GM12878 (cell line): Measurements from ENCODE around the gene PGAP6. TPM values are rescaled to one million over a fixed set of nuclear protein-coding genes. Genes with fewer than 3 reads are reported as not detected.

Experiments
- ATAC-seq: fragments of 200-7000 bp; cut with Tn5 transposase; 3 replicates; pipeline ENCODE4 v1.9.1; 2020; ENCODE audit warnings: mild to moderate bottlenecking, moderate library complexity
- BruUV-seq: library from RNA; stranded (reverse); fragments of 400-500 nt; replicated peaks from 2 replicates; lab custom pipeline; 2021; lab: Mats Ljungman, UMichigan
- CTCF ChIA-PET: fragments of 300-600 bp; sonication (Branson Sonifier 250); formaldehyde crosslinking; extraction: SDS; loops from one replicate; lab custom pipeline; 2021; ENCODE audit warnings: inconsistent platforms; lab: Yijun Ruan, JAX
- POLR2A ChIA-PET: fragments of 350-600 bp; formaldehyde crosslinking; extraction: SDS; loops from one replicate; lab custom pipeline; 2021; ENCODE audit warnings: inconsistent platforms; lab: Charles Lee
- RAD21 ChIA-PET: fragments of 300-600 bp; sonication (Branson Sonifier 250); formaldehyde crosslinking; loops from one replicate; lab custom pipeline; 2023; ENCODE audit warnings: antibody characterized with exemption; ENCODE audit not compliant: unreplicated experiment; lab: Charles Lee
- SMC1A ChIA-PET: fragments of 300-600 bp; sonication (Branson Sonifier 250); formaldehyde crosslinking; loops from one replicate; lab custom pipeline; 2023; ENCODE audit not compliant: unreplicated experiment, uncharacterized antibody; lab: Charles Lee
- DNase-seq: peaks from one replicate; pipeline ENCODE4 v3.0.0-alpha.2; 2011; ENCODE audit warnings: low read depth, low spot score
- FAIRE-seq: peaks from 3 replicates; lab custom pipeline; 2011; peaks lifted over from hg19 to GRCh38; lab: Jason Lieb, UNC
- H2AFZ ChIP-seq: 2 replicates; pipeline ENCODE4 v1.6.0; 2011; ENCODE audit warnings: low read depth, low read length, control low read depth; ENCODE audit not compliant: control insufficient read depth
- H3K27ac ChIP-seq: 2 replicates; pipeline ENCODE4 v1.5.1; 2011; ENCODE audit warnings: control low read depth; ENCODE audit not compliant: control insufficient read depth, insufficient read depth
- H3K27me3 ChIP-seq, 2 experiments: replicated peaks in 1 of 2; 2 replicates each; pipeline versions ENCODE4 v1.6.0 to v1.6.1; 2011; ENCODE audit warnings: low read length in 1 of 2; ENCODE audit not compliant: control insufficient read depth in 2 of 2, insufficient read depth in 2 of 2
- H3K36me3 ChIP-seq, 2 experiments: 2 replicates each; pipeline ENCODE4 v1.5.1; 2011; ENCODE audit warnings: low read length in 1 of 2; ENCODE audit not compliant: control insufficient read depth in 2 of 2, insufficient read depth in 2 of 2
- H3K4me1 ChIP-seq: 2 replicates; pipeline ENCODE4 v1.6.1; 2011; ENCODE audit warnings: mild to moderate bottlenecking, low read length, moderate library complexity, mixed read lengths; ENCODE audit not compliant: control insufficient read depth, insufficient read depth
- H3K4me2 ChIP-seq: 2 replicates; pipeline ENCODE4 v1.6.0; 2011; ENCODE audit warnings: control low read depth; ENCODE audit not compliant: control insufficient read depth, insufficient read depth
- H3K4me3 ChIP-seq: fragments of 200-600 bp; sonication (generic); 2 replicates; pipeline ENCODE4 v1.5.1; 2016
- H3K79me2 ChIP-seq: 2 replicates; pipeline ENCODE4 v1.6.0; 2011; ENCODE audit warnings: low read length; ENCODE audit not compliant: control insufficient read depth, insufficient read depth
- H3K9ac ChIP-seq: 2 replicates; pipeline ENCODE4 v1.8.0; 2011; ENCODE audit warnings: low read length, control low read depth, mixed read lengths; ENCODE audit not compliant: control insufficient read depth, insufficient read depth
- H3K9me3 ChIP-seq: replicated peaks from 3 replicates; pipeline ENCODE4 v1.5.1; 2011; ENCODE audit warnings: mild to moderate bottlenecking, low read length; ENCODE audit not compliant: control insufficient read depth, insufficient read depth
- H4K20me1 ChIP-seq: 2 replicates; pipeline ENCODE4 v1.6.0; 2011; ENCODE audit not compliant: control insufficient read depth, insufficient read depth
- BRCA1 ChIP-seq: IDR thresholded peaks from 2 replicates; pipeline ENCODE4 v1.6.1; 2011; ENCODE audit warnings: low read depth, low read length, improper control_type of control experiment
- CHD4 ChIP-seq: fragments of 200-600 bp; sonication (generic); IDR thresholded peaks from 2 replicates; pipeline ENCODE4 v1.6.1; 2016; ENCODE audit warnings: mild to moderate bottlenecking
- EGR1 ChIP-seq, 2 experiments: IDR thresholded peaks; 1 replicate in 1 of 2; 2 replicates in 1 of 2; pipeline ENCODE4 v1.6.1; 2011 to 2012; ENCODE audit warnings: low read depth in 2 of 2, low read length in 2 of 2, borderline replicate concordance in 1 of 2, mild to moderate bottlenecking in 1 of 2, moderate library complexity in 1 of 2
- FOXK2 ChIP-seq: fragments of 450-650 bp; IDR thresholded peaks from 2 replicates; pipeline ENCODE4 v1.6.1; 2017; ENCODE audit warnings: mild to moderate bottlenecking, moderate library complexity
- IRF3 ChIP-seq: fragments of 450-650 bp; IDR thresholded peaks from 2 replicates; pipeline ENCODE4 v1.6.1; 2014; ENCODE audit warnings: mild to moderate bottlenecking
- MEF2A ChIP-seq: IDR thresholded peaks from 2 replicates; pipeline ENCODE4 v1.6.1; 2011; ENCODE audit warnings: low read depth, mild to moderate bottlenecking, low read length, moderate library complexity; ENCODE audit not compliant: insufficient read depth
- PRDM15 ChIP-seq: fragments of 450-650 bp; formaldehyde crosslinking; IDR thresholded peaks from 2 replicates; pipeline ENCODE4 v1.4.0; 2020; ENCODE audit warnings: mild to moderate bottlenecking, moderate library complexity
- SKIL ChIP-seq: fragments of 450-650 bp; IDR thresholded peaks from 2 replicates; pipeline ENCODE4 v1.6.1; 2017; ENCODE audit warnings: mild to moderate bottlenecking, low read depth, inconsistent platforms; ENCODE audit not compliant: poor library complexity, severe bottlenecking
- SUPT20H ChIP-seq: IDR thresholded peaks from 2 replicates; pipeline ENCODE4 v1.6.1; 2011; ENCODE audit warnings: low read depth, mild to moderate bottlenecking, low read length, moderate library complexity, borderline replicate concordance; ENCODE audit not compliant: control insufficient read depth
- USF1 ChIP-seq: IDR thresholded peaks from 2 replicates; pipeline ENCODE4 v1.6.1; 2011; ENCODE audit warnings: borderline replicate concordance, low read depth, mild to moderate bottlenecking, moderate library complexity, mixed read lengths, low read length; ENCODE audit not compliant: insufficient read depth; ENCODE audit errors: extremely low read length
- WGBS: methylation state at CpG from one replicate; pipeline ENCODE4 v1.1.6; 2016; ENCODE audit warnings: low lambda C conversion rate; ENCODE audit not compliant: insufficient replicate concordance, insufficient coverage; ENCODE audit errors: missing lambda C conversion rate; 5-methylcytosine and 5-hydroxymethylcytosine counted together
- in situ Hi-C: fragments of 300-500 bp; cut with MboI; formaldehyde crosslinking; loops from 9 replicates; pipeline ENCODE4 v1.14.3; 2018; ENCODE audit warnings: mixed read lengths
- intact Hi-C: fragments of 100-400 bp; cut with micrococcal nuclease; formaldehyde crosslinking; loops from one replicate; pipeline ENCODE4 v1.14.2; 2022; ENCODE audit not compliant: unreplicated experiment
- polyA plus RNA-seq, 11 experiments: library from polyadenylated mRNA; depleted of rRNA in 4 of 11; unstranded in 6 of 11; stranded (reverse) in 5 of 11; fragments of >200 nt; fragmentation: Nextera tagmentation in 4 of 11; fragmentation: Illumina TruSeq in 1 of 11; extraction: Ambion mirVana in 4 of 11; extraction: Trizol in 1 of 11; gene quantifications; 1 replicate in 1 of 11; 2 replicates in 10 of 11; pipeline versions ENCODE4 v1.2.1 to v1.2.3, GENCODE V29; 2011 to 2016; ENCODE audit warnings: inconsistent platforms in 2 of 11, missing spikeins in 2 of 11, low read depth in 1 of 11
- total RNA-seq, 4 experiments: library from RNA; depleted of rRNA in 3 of 4; stranded (reverse); fragments of >200 nt in 3 of 4; fragmentation: Illumina TruSeq in 1 of 4; extraction: Trizol in 1 of 4; gene quantifications; 2 replicates each; pipeline versions ENCODE4 v1.2.1 to v1.2.3, GENCODE V29; 2013 to 2021

Gene PGAP6
- total and polyA plus RNA-seq, 10 of the 15 experiments (the other 5 are each of a cell fraction or from before 2014, with no cell fraction given) = 0.76 to 48.8 (median 18.4) TPM

GRCh38 chr16:379961-380761 lies 1.6 kb downstream of the PGAP6 start (continued):
- TF ChIP-seq MEF2A = no peak
- TF ChIP-seq USF1 = no peak
- TF ChIP-seq BRCA1 = no peak
- TF ChIP-seq SKIL = no peak

GRCh38 chr16:379183-379960 lies 2.4 kb downstream of the PGAP6 start:
- intact Hi-C loops (no loop called here), in situ Hi-C loops (no loop called here)
- ChIA-PET CTCF (no interaction called here), RAD21 (no interaction called here), POLR2A (interaction anchor here (0.5 to 3.8 kb wide), 2 partner anchors 8 to 55 kb away, joined by 3 to 22 read pairs; partner anchors contain the start of gene MRPL28), SMC1A (interaction anchor here (1.3 kb wide), 1 partner anchor 8 kb away, joined by 6 read pairs; the partner anchor contains the start of gene MRPL28)
- Histone ChIP-seq H3K9me3 (no peaks in the 10 kb centered on the region), H3K4me1 (peaks cover 14% of the 10 kb centered on the region), H3K27ac (no peak overlapping the region), H3K79me2 (peaks cover 14% of the 10 kb centered on the region), H3K36me3 (peaks cover 0 to 7% of the 10 kb centered on the region in 2 experiments; a peak in 2 of 4 replicates), H3K4me2 (0 out of 2 replicates have a peak overlapping the region, but pooled peaks have one; percentile 89), H2AFZ (no peak overlapping the region), H3K4me3 (no peak overlapping the region), H3K9ac (no peak overlapping the region), H4K20me1 (no peaks in the 10 kb centered on the region), H3K27me3 (no peaks in the 10 kb centered on the region)
- no TSS peak for BruUV-seq
- DNase-seq = no peak
- ATAC-seq = no peak
- WGBS = 98% methylated on average over 15 of the region's 16 CpGs
- FAIRE-seq = no peak
- TF ChIP-seq FOXK2 = no peak
- no peak for TF ChIP-seq PRDM15 (CRISPR knock-in tag)
- TF ChIP-seq CHD4 = no peak
- no peak for TF ChIP-seq EGR1 (IDR thresholded peaks at IDR 0.05; ENCODE audit: borderline replicate concordance in 1 of 2, low read depth in 2 of 2, low read length in 2 of 2)
- no peak for TF ChIP-seq SUPT20H
- no peak for TF ChIP-seq IRF3
